ENCODE measurements around the gene CNKSR3. TPM values are rescaled to one million over a fixed set of nuclear protein-coding genes. Genes with fewer than 3 reads are reported as not detected.
"Not testable (repeated sequence)": the region's sequence is repeated elsewhere in the genome, so short reads cannot be mapped to it uniquely, and the experiment has no call there.

Gene CNKSR3
- total RNA-seq, 1 experiment from 2014 or later: 5.6 TPM

- H3K18ac ChIP-seq (ENCODE audit: insufficient read length, low read depth, low read length): no peak overlapping the region
- DNase-seq: peak; percentile 88
- H3K56ac ChIP-seq (ENCODE audit: insufficient read length, low read depth, low read length): no peak overlapping the region
- H3K9ac ChIP-seq (ENCODE audit: extremely low read depth, insufficient read length, low read length): no peak overlapping the region
- no peaks in the 10 kb centered on the region for H3K79me2 ChIP-seq (ENCODE audit: insufficient read depth, low read length)
- H2AFZ ChIP-seq (ENCODE audit: low read length): no peak overlapping the region
- H4K8ac ChIP-seq (replicated peaks; ENCODE audit: insufficient read length, low read depth, low read length): no peak overlapping the region
- no peaks in the 10 kb centered on the region; the same call in 1 of the 2 replicates for H3K27me3 ChIP-seq (ENCODE audit: insufficient read depth, low read length)
- peaks cover 0 to 6% (median 2%) of the 10 kb centered on the region in 3 experiments; a peak in 1 of 7 replicates for H3K36me3 Mint-ChIP-seq (ENCODE audit: insufficient read depth in 1 of 3, low read depth in 3 of 3)
- no CpG with 5 or more reads among the region's 5 CpGs for WGBS (ENCODE audit: extremely low coverage, insufficient read length, low lambda C conversion rate)
- peaks cover 4% of the 10 kb centered on the region; the same call in 1 of the 2 replicates for H3K4me1 ChIP-seq (ENCODE audit: insufficient read depth, low read length)
- H2AK5ac ChIP-seq (ENCODE audit: insufficient read length, low read length): no peak overlapping the region
- peaks cover 1 to 7% of the 10 kb centered on the region in 2 experiments; a peak in 3 of 5 replicates for H3K9me3 Mint-ChIP-seq
- no peak overlapping the region for H3K23ac ChIP-seq (ENCODE audit: insufficient read length, low read depth, low read length)
- H2BK20ac ChIP-seq (ENCODE audit: low read depth, low read length, poor library complexity, severe bottlenecking): no peak overlapping the region
- no peak overlapping the region for H3K27ac ChIP-seq (ENCODE audit: insufficient read length, low read depth, low read length)
- H3K27ac Mint-ChIP-seq: peak overlapping the region; percentile 84 to 93 (median 91); a peak in 5 of 7 replicates
- no peak overlapping the region for H4K91ac ChIP-seq (ENCODE audit: insufficient read length, low read depth, low read length)
- no peak overlapping the region for H3T11ph ChIP-seq (ENCODE audit: low read length)
- H2BK12ac ChIP-seq (ENCODE audit: insufficient read length, low read depth, low read length): no peak overlapping the region
- no peaks in the 10 kb centered on the region for H3K9me3 ChIP-seq (ENCODE audit: control insufficient read depth, low read depth, low read length)
- no peak overlapping the region for H2BK120ac ChIP-seq (ENCODE audit: low read depth, low read length, poor library complexity, severe bottlenecking)
- no peaks in the 10 kb centered on the region for H3K79me1 ChIP-seq (ENCODE audit: insufficient read depth, low read depth, low read length, poor library complexity, severe bottlenecking)
- H3K23me2 ChIP-seq (ENCODE audit: insufficient read length, low read depth, low read length, poor library complexity, severe bottlenecking): no peaks in the 10 kb centered on the region
- no peaks in the 10 kb centered on the region for H4K20me1 ChIP-seq (ENCODE audit: control insufficient read depth, insufficient read depth, insufficient read length)
- no peak overlapping the region for H3K4ac ChIP-seq (ENCODE audit: low read depth, low read length)
- H3K27me3 Mint-ChIP-seq (ENCODE audit: low read depth): peaks cover 52% of the 10 kb centered on the region
- peak overlapping the region; percentile 27 to 48 for H3K4me3 Mint-ChIP-seq
- TF ChIP-seq CTCF (conservative IDR thresholded peaks at IDR 0.05): no peak
- H2BK15ac ChIP-seq (ENCODE audit: low read depth, low read length): no peak overlapping the region
- H2BK5ac ChIP-seq (ENCODE audit: insufficient read length, low read length): no peak overlapping the region
- peaks cover 43 to 48% of the 10 kb centered on the region in 2 experiments for H3K4me1 Mint-ChIP-seq
- no peak overlapping the region for H4K5ac ChIP-seq (ENCODE audit: insufficient read length, low read depth, low read length)
- no peak overlapping the region for H3K14ac ChIP-seq (ENCODE audit: insufficient read depth, low read length)
- H3K4me2 ChIP-seq (ENCODE audit: insufficient read depth, insufficient read length, low read length): peak overlapping the region; percentile 3
Observed at GRCh38 chr6:154542747-154543146, 32.3 kb upstream of the CNKSR3 start.

- no CpG with 5 or more reads among the region's 15 CpGs for WGBS (ENCODE audit: extremely low coverage, insufficient read length, low lambda C conversion rate)
- H2BK15ac ChIP-seq (ENCODE audit: low read depth, low read length); H3K79me1 ChIP-seq (ENCODE audit: insufficient read depth, low read depth, low read length, poor library complexity, severe bottlenecking); H3K27ac ChIP-seq (ENCODE audit: insufficient read length, low read depth, low read length); H3K4me2 ChIP-seq (ENCODE audit: insufficient read depth, insufficient read length, low read length); H2BK12ac ChIP-seq (ENCODE audit: insufficient read length, low read depth, low read length); DNase-seq; H3K18ac ChIP-seq (ENCODE audit: insufficient read length, low read depth, low read length); H2BK120ac ChIP-seq (ENCODE audit: low read depth, low read length, poor library complexity, severe bottlenecking); H3K36me3 Mint-ChIP-seq (ENCODE audit: insufficient read depth in 1 of 3, low read depth in 3 of 3); H3K4me3 Mint-ChIP-seq; H2BK20ac ChIP-seq (ENCODE audit: low read depth, low read length, poor library complexity, severe bottlenecking); H2BK5ac ChIP-seq (ENCODE audit: insufficient read length, low read length); H4K8ac ChIP-seq (replicated peaks; ENCODE audit: insufficient read length, low read depth, low read length); H3K23me2 ChIP-seq (ENCODE audit: insufficient read length, low read depth, low read length, poor library complexity, severe bottlenecking); H3K23ac ChIP-seq (ENCODE audit: insufficient read length, low read depth, low read length); H3K4me1 ChIP-seq (ENCODE audit: insufficient read depth, low read length); H3T11ph ChIP-seq (ENCODE audit: low read length); H4K5ac ChIP-seq (ENCODE audit: insufficient read length, low read depth, low read length); H3K9ac ChIP-seq (ENCODE audit: extremely low read depth, insufficient read length, low read length); H4K20me1 ChIP-seq (ENCODE audit: control insufficient read depth, insufficient read depth, insufficient read length); H2AFZ ChIP-seq (ENCODE audit: low read length); H2AK5ac ChIP-seq (ENCODE audit: insufficient read length, low read length); H3K27me3 ChIP-seq (ENCODE audit: insufficient read depth, low read length); H3K56ac ChIP-seq (ENCODE audit: insufficient read length, low read depth, low read length); H3K14ac ChIP-seq (ENCODE audit: insufficient read depth, low read length); H3K9me3 Mint-ChIP-seq; H3K4ac ChIP-seq (ENCODE audit: low read depth, low read length); H3K79me2 ChIP-seq (ENCODE audit: insufficient read depth, low read length); H3K9me3 ChIP-seq (ENCODE audit: control insufficient read depth, low read depth, low read length); H4K91ac ChIP-seq (ENCODE audit: insufficient read length, low read depth, low read length): not testable (repeated sequence)
- Mint-ChIP-seq H3K4me1 (peaks cover 52 to 58% of the 10 kb centered on the region in 2 experiments), H3K27ac (peak overlapping the region in 1 of 3 experiments; percentile 49; a peak in 2 of 7 replicates), H3K27me3 (ENCODE audit: low read depth) (peaks cover 54% of the 10 kb centered on the region)
Observed at GRCh38 chr6:154541837-154542236, 31.4 kb upstream of the CNKSR3 start.

Data from H9 (cell line).